Measurements from ENCODE around the gene S100PBP. TPM values are rescaled to one million over a fixed set of nuclear protein-coding genes. Genes with fewer than 3 reads are reported as not detected.

The S100PBP gene
- polyA plus RNA-seq, 1 of the 3 experiments (the other 2 are of a cell fraction), result 13.2 TPM

DNA sequence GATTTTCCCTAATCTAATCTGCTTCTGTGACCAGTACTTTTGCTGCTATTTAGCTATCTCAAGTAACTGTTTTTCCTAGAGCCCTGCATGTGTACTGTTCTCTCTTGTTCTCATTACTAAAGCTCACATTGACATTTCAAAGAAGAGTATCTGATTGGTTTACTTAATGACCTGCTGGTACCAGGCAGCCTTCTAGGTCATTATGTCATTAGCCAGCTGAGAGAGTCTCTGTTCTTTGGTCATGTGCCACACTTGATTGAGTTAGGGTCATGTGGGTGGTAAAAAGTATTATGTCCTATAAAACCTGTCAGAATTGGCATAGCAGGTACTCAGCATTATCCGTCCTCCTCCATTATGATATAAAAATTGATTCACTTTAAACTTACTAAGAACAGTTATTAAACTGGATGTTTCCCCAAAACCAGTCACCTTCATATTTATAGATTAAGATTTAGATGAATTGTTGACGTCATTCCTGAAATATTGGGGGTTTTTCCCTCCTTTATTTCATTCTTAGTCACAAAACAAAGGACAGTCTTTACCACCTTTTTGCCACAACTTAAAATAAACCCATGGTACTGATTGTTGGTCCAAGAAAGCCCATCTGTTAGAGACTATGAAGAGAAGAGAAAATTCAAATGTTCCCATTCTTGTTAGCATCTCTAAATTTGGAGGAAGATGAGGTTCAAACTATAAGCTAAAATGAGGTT, 31.1 kb downstream of the S100PBP start:
- Histone ChIP-seq H3K36me3 (replicated peaks in 1 of 2; ENCODE audit: control insufficient read depth in 1 of 2, insufficient read depth in 2 of 2, low read length in 1 of 2) (peaks cover 12 to 34% of the 10 kb centered on the region in 2 experiments), H2AFZ (ENCODE audit: low read depth) (no peak overlapping the region), H4K20me1 (ENCODE audit: insufficient read depth) (no peaks in the 10 kb centered on the region), H3K9me2 (no peaks in the 10 kb centered on the region), H3K27me3 (ENCODE audit: insufficient read depth) (no peaks in the 10 kb centered on the region), H3K9ac (no peak overlapping the region), H3K4me3 (ENCODE audit: low read depth in 2 of 2, low read length in 1 of 2) (no peak overlapping the region), H3K4me1 (ENCODE audit: control insufficient read depth in 1 of 2, insufficient read depth in 2 of 2, low read depth in 1 of 2, low read length in 1 of 2) (no peaks in the 10 kb centered on the region; a peak in 1 of 4 replicates), H3K27ac (ENCODE audit: low read depth in 2 of 2, low read length in 1 of 2) (no peak overlapping the region; a peak in 1 of 4 replicates), H3F3A (replicated peaks; ENCODE audit: insufficient read depth) (peaks cover 7% of the 10 kb centered on the region), H3K4me2 (no peak overlapping the region), H3K9me3 (no peaks in the 10 kb centered on the region), H3K79me2 (ENCODE audit: insufficient read depth) (no peaks in the 10 kb centered on the region)
- TF ChIP-seq, protein P1, sequence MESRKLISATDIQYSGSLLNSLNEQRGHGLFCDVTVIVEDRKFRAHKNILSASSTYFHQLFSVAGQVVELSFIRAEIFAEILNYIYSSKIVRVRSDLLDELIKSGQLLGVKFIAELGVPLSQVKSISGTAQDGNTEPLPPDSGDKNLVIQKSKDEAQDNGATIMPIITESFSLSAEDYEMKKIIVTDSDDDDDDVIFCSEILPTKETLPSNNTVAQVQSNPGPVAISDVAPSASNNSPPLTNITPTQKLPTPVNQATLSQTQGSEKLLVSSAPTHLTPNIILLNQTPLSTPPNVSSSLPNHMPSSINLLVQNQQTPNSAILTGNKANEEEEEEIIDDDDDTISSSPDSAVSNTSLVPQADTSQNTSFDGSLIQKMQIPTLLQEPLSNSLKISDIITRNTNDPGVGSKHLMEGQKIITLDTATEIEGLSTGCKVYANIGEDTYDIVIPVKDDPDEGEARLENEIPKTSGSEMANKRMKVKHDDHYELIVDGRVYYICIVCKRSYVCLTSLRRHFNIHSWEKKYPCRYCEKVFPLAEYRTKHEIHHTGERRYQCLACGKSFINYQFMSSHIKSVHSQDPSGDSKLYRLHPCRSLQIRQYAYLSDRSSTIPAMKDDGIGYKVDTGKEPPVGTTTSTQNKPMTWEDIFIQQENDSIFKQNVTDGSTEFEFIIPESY (IDR thresholded peaks at IDR 0.05; ENCODE audit: borderline replicate concordance, low read depth), result no peak
- TF ChIP-seq REST (IDR thresholded peaks at IDR 0.05; ENCODE audit: low read depth, low read length) (no peak), NFIC (IDR thresholded peaks at IDR 0.05; ENCODE audit: borderline replicate concordance) (no peak), SIN3A (IDR thresholded peaks at IDR 0.05; ENCODE audit: borderline replicate concordance, low read depth, low read length) (no peak), IRF3 (IDR thresholded peaks at IDR 0.05; ENCODE audit: low read depth, low read length) (no peak), SMC3 (IDR thresholded peaks at IDR 0.05; ENCODE audit: low read depth, low read length) (no peak), RCOR1 (IDR thresholded peaks at IDR 0.05; ENCODE audit: low read length) (no peak), GATA2 (CRISPR knock-in tag; IDR thresholded peaks at IDR 0.05) (no peak), JUND (IDR thresholded peaks at IDR 0.05) (no peak), MEF2A (IDR thresholded peaks at IDR 0.05; ENCODE audit: borderline replicate concordance, low read depth) (no peak)
- TF ChIP-seq, protein P2, sequence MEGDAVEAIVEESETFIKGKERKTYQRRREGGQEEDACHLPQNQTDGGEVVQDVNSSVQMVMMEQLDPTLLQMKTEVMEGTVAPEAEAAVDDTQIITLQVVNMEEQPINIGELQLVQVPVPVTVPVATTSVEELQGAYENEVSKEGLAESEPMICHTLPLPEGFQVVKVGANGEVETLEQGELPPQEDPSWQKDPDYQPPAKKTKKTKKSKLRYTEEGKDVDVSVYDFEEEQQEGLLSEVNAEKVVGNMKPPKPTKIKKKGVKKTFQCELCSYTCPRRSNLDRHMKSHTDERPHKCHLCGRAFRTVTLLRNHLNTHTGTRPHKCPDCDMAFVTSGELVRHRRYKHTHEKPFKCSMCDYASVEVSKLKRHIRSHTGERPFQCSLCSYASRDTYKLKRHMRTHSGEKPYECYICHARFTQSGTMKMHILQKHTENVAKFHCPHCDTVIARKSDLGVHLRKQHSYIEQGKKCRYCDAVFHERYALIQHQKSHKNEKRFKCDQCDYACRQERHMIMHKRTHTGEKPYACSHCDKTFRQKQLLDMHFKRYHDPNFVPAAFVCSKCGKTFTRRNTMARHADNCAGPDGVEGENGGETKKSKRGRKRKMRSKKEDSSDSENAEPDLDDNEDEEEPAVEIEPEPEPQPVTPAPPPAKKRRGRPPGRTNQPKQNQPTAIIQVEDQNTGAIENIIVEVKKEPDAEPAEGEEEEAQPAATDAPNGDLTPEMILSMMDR (IDR thresholded peaks at IDR 0.05), result no peak
- TF ChIP-seq, protein P3, sequence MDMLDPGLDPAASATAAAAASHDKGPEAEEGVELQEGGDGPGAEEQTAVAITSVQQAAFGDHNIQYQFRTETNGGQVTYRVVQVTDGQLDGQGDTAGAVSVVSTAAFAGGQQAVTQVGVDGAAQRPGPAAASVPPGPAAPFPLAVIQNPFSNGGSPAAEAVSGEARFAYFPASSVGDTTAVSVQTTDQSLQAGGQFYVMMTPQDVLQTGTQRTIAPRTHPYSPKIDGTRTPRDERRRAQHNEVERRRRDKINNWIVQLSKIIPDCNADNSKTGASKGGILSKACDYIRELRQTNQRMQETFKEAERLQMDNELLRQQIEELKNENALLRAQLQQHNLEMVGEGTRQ (IDR thresholded peaks at IDR 0.05; ENCODE audit: borderline replicate concordance, low read depth, low read length), result no peak
- CTCF ChIA-PET, result interaction anchor here (0.7 to 1.9 kb wide), 4 partner anchors 9 to 237 kb away, joined by 3 to 4 read pairs (median 4); no protein-coding TSS in a partner anchor
- DNase-seq, result peak; percentile 41
- POLR2A ChIA-PET, result no interaction called here
- 48% methylated on average over 2 of the region's 2 CpGs for WGBS (ENCODE audit: low lambda C conversion rate)

All from SK-N-SH (cell line).